Activated T-cell treated with anti-CD3 and anti-CD28 coated beads for 1 hour (primary cell): ENCODE measurements around the gene SMCO3.

Source experiments
- DNase-seq: peaks from one replicate; pipeline ENCODE4 v3.0.0-alpha.2; 2020; ENCODE audit warnings: low read depth

Gene SMCO3

GRCh38 chr12:14827043-14827442 is 13.1 kb upstream of the SMCO3 start:
- DNase-seq = no peak

GRCh38 chr12:14826491-14826890 is 12.5 kb upstream of the SMCO3 start:
- DNase-seq = no peak

- no peak for DNase-seq
Observed at GRCh38 chr12:14825256-14825655, 11.3 kb upstream of the SMCO3 start.

- DNase-seq = no peak
Observed at GRCh38 chr12:14824012-14824634, 10.1 kb upstream of the SMCO3 start.

GRCh38 chr12:14811486-14811885 is 2.5 kb downstream of the SMCO3 start:
- DNase-seq = no peak

GRCh38 chr12:14810953-14811483 is 3.0 kb downstream of the SMCO3 start:
- DNase-seq = no peak

- DNase-seq = no peak
Observed at GRCh38 chr12:14810167-14810952, 3.6 kb downstream of the SMCO3 start.

GRCh38 chr12:14803830-14804160 is 10.2 kb downstream of the SMCO3 start:
- no peak for DNase-seq

- peak; percentile 73 for DNase-seq
Observed at GRCh38 chr12:14803011-14803829, 10.8 kb downstream of the SMCO3 start, which contains the start of the genes C12orf60 and WBP11. Gene C12orf60, plus strand, starts transcription at chr12:14803670. Its CDS starts 19,266 bp downstream, at chr12:14822936. Gene WBP11, minus strand, starts transcription at chr12:14803478. Its CDS starts 2,095 bp downstream, at chr12:14801383.

GRCh38 chr12:14802721-14803010 is 11.3 kb downstream of the SMCO3 start:
- DNase-seq = no peak

- no peak for DNase-seq
Observed at GRCh38 chr12:14802247-14802646, 11.7 kb downstream of the SMCO3 start.

- DNase-seq = no peak
Observed at GRCh38 chr12:14795028-14795448, 18.9 kb downstream of the SMCO3 start.

- no peak for DNase-seq
Observed at GRCh38 chr12:14785568-14785967, 28.4 kb downstream of the SMCO3 start.

GRCh38 chr12:14784471-14784870 is 29.5 kb downstream of the SMCO3 start:
- no peak for DNase-seq

GRCh38 chr12:14782756-14783155 is 31.2 kb downstream of the SMCO3 start:
- no peak for DNase-seq

- DNase-seq = no peak
Observed at GRCh38 chr12:14781563-14781962, 32.4 kb downstream of the SMCO3 start.

GRCh38 chr12:14780859-14781258 is 33.1 kb downstream of the SMCO3 start:
- DNase-seq = no peak

GRCh38 chr12:14779834-14780233 is 34.1 kb downstream of the SMCO3 start:
- no peak for DNase-seq

- no peak for DNase-seq
Observed at GRCh38 chr12:14777271-14777670, 36.7 kb downstream of the SMCO3 start.

GRCh38 chr12:14776236-14776961 is 37.6 kb downstream of the SMCO3 start:
- no peak for DNase-seq

- no peak for DNase-seq
Observed at GRCh38 chr12:14775636-14775980, 38.4 kb downstream of the SMCO3 start.
